HCT116 (cell line): ENCODE data around the gene WNK3. TPM values are rescaled to one million over a fixed set of nuclear protein-coding genes. Genes with fewer than 3 reads are reported as not detected.
A peak's percentile ranks its signal among the peaks of the same experiment; 100 is the strongest.

Source experiments
- ATAC-seq: fragments of 200-7000 bp; cut with Tn5 transposase; 2 replicates; pipeline ENCODE4 v1.9.1; 2020; ENCODE audit warnings: mild to moderate bottlenecking, moderate library complexity
- BruUV-seq: library from RNA; stranded (reverse); fragments of 400-500 nt; replicated peaks from 2 replicates; lab custom pipeline; 2021; lab: Mats Ljungman, UMichigan
- CTCF ChIA-PET: fragments of 300-600 bp; sonication (Branson Sonifier 250); formaldehyde crosslinking; loops from one replicate; lab custom pipeline; 2021; ENCODE audit warnings: antibody characterized with exemption; lab: Charles Lee
- POLR2A ChIA-PET: fragments of 300-600, 350-600 bp; sonication (Branson Sonifier 250); formaldehyde crosslinking; loops from one replicate; lab custom pipeline; 2021; ENCODE audit warnings: antibody characterized with exemption; lab: Charles Lee
- RAD21 ChIA-PET, 2 experiments: fragments of 300-600 bp; sonication (Branson Sonifier 250); formaldehyde crosslinking; loops; one replicate each; lab custom pipeline; 2023; ENCODE audit warnings: low total read pairs in 2 of 2; ENCODE audit not compliant: uncharacterized antibody in 2 of 2, unreplicated experiment in 2 of 2, low non-redundant PET in 1 of 2; lab: Charles Lee
- DNase-seq: peaks from one replicate; pipeline ENCODE4 v3.0.0-alpha.2; 2010; ENCODE audit warnings: low read depth, low spot score
- H2AFZ ChIP-seq: fragments of 200-600 bp; shearing (Covaris generic), sonication (generic); 2 replicates; pipeline ENCODE4 v1.6.1; 2017; ENCODE audit warnings: low read depth, mixed run types, mixed read lengths, antibody characterized with exemption, low read length; ENCODE audit not compliant: poor library complexity, severe bottlenecking
- H3K27ac ChIP-seq: 2 replicates; pipeline ENCODE4 v1.5.1; 2012; ENCODE audit warnings: low read depth, low read length
- H3K27me3 ChIP-seq: fragments of 200-600 bp; sonication (generic); 2 replicates; pipeline ENCODE4 v1.6.1; 2016; ENCODE audit warnings: mixed run types, low read length, mixed read lengths; ENCODE audit not compliant: insufficient read depth
- H3K36me3 ChIP-seq, 2 experiments: fragments of 200-500 bp in 1 of 2; fragments of 200-600 bp in 1 of 2; sonication (Bioruptor generic) in 1 of 2; sonication (generic) in 1 of 2; 2 replicates each; pipeline versions ENCODE4 v1.5.1 to v1.6.1; 2014 to 2016; ENCODE audit warnings: low read length in 2 of 2, inconsistent platforms in 1 of 2, mixed read lengths in 1 of 2, mixed run types in 1 of 2; ENCODE audit not compliant: insufficient read depth in 2 of 2, control insufficient read depth in 1 of 2
- H3K4me1 ChIP-seq, 2 experiments: fragments of 200-600 bp in 1 of 2; sonication (generic) in 1 of 2; 2 replicates each; pipeline versions ENCODE4 v1.5.1 to v1.6.1; 2012 to 2017; ENCODE audit warnings: low read length in 2 of 2, inconsistent platforms in 1 of 2, mild to moderate bottlenecking in 1 of 2, mixed read lengths in 1 of 2, mixed run types in 1 of 2, moderate library complexity in 1 of 2; ENCODE audit not compliant: insufficient read depth in 2 of 2, control insufficient read depth in 1 of 2
- H3K4me2 ChIP-seq: fragments of 200-600 bp; sonication (generic); 2 replicates; pipeline ENCODE4 v1.6.1; 2017; ENCODE audit warnings: mixed run types, low read length, mixed read lengths
- H3K4me3 ChIP-seq, 2 experiments: fragments of 200-600 bp in 1 of 2; sonication (generic) in 1 of 2; replicated peaks in 1 of 2; 2 replicates each; pipeline ENCODE4 v1.5.1; 2011 to 2016; ENCODE audit warnings: low read length in 2 of 2, control low read depth in 1 of 2, low read depth in 1 of 2, mild to moderate bottlenecking in 1 of 2, mixed read lengths in 1 of 2, mixed run types in 1 of 2
- H3K79me2 ChIP-seq: fragments of 200-600 bp; sonication (generic); 2 replicates; pipeline ENCODE4 v1.6.1; 2017; ENCODE audit warnings: mild to moderate bottlenecking, mixed run types, low read length, moderate library complexity, mixed read lengths; ENCODE audit not compliant: insufficient read depth
- H3K9ac ChIP-seq: fragments of 200-600 bp; sonication (generic); 2 replicates; pipeline ENCODE4 v1.6.1; 2016; ENCODE audit warnings: low read length, mixed read lengths
- H3K9me2 ChIP-seq: fragments of 200-600 bp; sonication (generic), shearing (Covaris generic); 2 replicates; pipeline ENCODE4 v1.6.1; 2017; ENCODE audit warnings: mixed run types, mild to moderate bottlenecking, moderate library complexity; ENCODE audit not compliant: insufficient read depth
- H3K9me3 ChIP-seq, 2 experiments: fragments of 200-500 bp in 1 of 2; fragments of 200-600 bp in 1 of 2; sonication (Bioruptor generic) in 1 of 2; sonication (generic) in 1 of 2; 2 replicates each; pipeline ENCODE4 v1.6.1; 2014 to 2017; ENCODE audit warnings: low read length in 2 of 2, mixed read lengths in 2 of 2, inconsistent platforms in 1 of 2, low read depth in 1 of 2, mild to moderate bottlenecking in 1 of 2, mixed run types in 1 of 2, moderate library complexity in 1 of 2; ENCODE audit not compliant: control insufficient read depth in 1 of 2, insufficient read depth in 1 of 2
- H4K20me1 ChIP-seq: fragments of 200-600 bp; sonication (generic), shearing (Covaris generic); 2 replicates; pipeline ENCODE4 v1.6.1; 2017; ENCODE audit warnings: mixed run types, mild to moderate bottlenecking, moderate library complexity; ENCODE audit not compliant: insufficient read depth
- CEBPB ChIP-seq: IDR thresholded peaks from 2 replicates; pipeline ENCODE4 v1.6.1; 2012; ENCODE audit warnings: low read depth
- ELF1 ChIP-seq: IDR thresholded peaks from 2 replicates; pipeline ENCODE4 v1.6.1; 2012; ENCODE audit warnings: low read depth, borderline replicate concordance
- FOSL1 ChIP-seq: IDR thresholded peaks from 2 replicates; pipeline ENCODE4 v1.6.1; 2012; ENCODE audit warnings: low read depth
- JUND ChIP-seq: IDR thresholded peaks from 2 replicates; pipeline ENCODE4 v1.6.1; 2012
- POLR2A ChIP-seq: IDR thresholded peaks from 2 replicates; pipeline ENCODE4 v1.7.0; 2011; ENCODE audit warnings: borderline replicate concordance; ENCODE audit not compliant: insufficient read depth, insufficient read length; ENCODE audit errors: extremely low read depth
- SP1 ChIP-seq: IDR thresholded peaks from 2 replicates; pipeline ENCODE4 v1.6.1; 2012; ENCODE audit warnings: low read depth
- TCF7L2 ChIP-seq: IDR thresholded peaks from 2 replicates; pipeline ENCODE4 v1.7.0; 2011; ENCODE audit warnings: borderline replicate concordance, inconsistent platforms; ENCODE audit not compliant: insufficient read depth, insufficient read length; ENCODE audit errors: extremely low read depth
- ZNF274 ChIP-seq: fragments of 200-500 bp; sonication (Bioruptor generic); IDR thresholded peaks from 2 replicates; pipeline ENCODE4 v1.6.1; 2014; ENCODE audit warnings: mild to moderate bottlenecking, low read depth, low read length, inconsistent platforms
- intact Hi-C: fragments of 100-400 bp; cut with micrococcal nuclease; formaldehyde crosslinking; loops from 2 replicates; pipeline ENCODE4 v1.10.0; 2022
- total RNA-seq: library from RNA; stranded (reverse); gene quantifications from one replicate; pipeline ENCODE4 v1.2.1, GENCODE V29; 2021; ENCODE audit not compliant: unreplicated experiment
- TF ChIP-seq, protein P1 (sequence below): IDR thresholded peaks from 2 replicates; pipeline ENCODE4 v1.6.1; 2011; ENCODE audit warnings: mild to moderate bottlenecking, low read length, moderate library complexity; ENCODE audit not compliant: insufficient replicate concordance; ENCODE audit errors: extremely low read depth
- TF ChIP-seq, protein P2 (sequence below): IDR thresholded peaks from 2 replicates; pipeline ENCODE4 v1.6.1; 2012

WNK3 gene
- total RNA-seq, 1 experiment from 2014 or later, result 0.05 TPM

DNA sequence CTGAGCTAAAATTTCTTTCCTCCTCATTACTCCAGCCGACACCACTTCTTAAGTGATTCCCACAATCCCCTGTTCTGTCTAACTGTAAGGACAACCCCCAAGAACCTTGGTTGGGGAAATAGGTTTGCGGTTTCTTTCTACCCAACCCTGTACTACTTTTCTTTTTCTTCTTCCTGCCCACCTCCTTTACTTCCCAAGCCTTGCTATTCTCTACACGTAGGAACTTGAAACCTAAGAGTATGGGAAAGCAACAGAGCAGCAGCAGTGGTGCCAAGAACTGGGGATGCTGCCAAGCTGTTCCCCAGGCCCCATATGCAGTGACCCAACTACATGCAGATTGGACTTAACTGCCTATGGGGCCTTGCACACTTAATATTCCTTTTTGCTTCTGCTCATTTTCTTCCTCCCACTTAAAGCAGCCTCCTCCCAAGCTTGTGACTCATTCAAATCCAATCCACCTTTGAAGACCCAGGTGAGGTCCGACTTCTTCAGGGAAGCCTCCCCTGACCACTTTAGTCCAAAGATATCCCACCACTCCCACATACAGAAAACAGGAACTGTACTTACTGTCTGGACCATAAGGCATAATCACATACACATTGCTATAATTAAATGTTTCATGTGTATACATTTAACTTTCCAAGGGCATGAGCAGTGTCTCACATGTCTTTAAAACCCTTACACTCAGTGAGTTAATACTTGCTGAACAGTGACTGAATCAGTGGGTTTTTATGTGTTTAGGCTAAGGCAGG lies 176.5 kb downstream of the WNK3 start:
- BruUV-seq, result no TSS peak
- intact Hi-C loops, result loop anchor here (5.0 to 10.0 kb wide), 2 partner anchors 139 to 263 kb away; partner anchors contain the start of genes PHF8 and TSR2
- ChIA-PET CTCF (no interaction called here), POLR2A (interaction anchor here (0.7 kb wide), 1 partner anchor 26 kb away, joined by 4 read pairs; no protein-coding TSS in a partner anchor), RAD21 (no interaction called here)
- H3K27me3 ChIP-seq, result no peaks in the 10 kb centered on the region
- no peaks in the 10 kb centered on the region for H3K36me3 ChIP-seq
- peaks cover 62% of the 10 kb centered on the region for H3K79me2 ChIP-seq
- peak overlapping the region; percentile 86 for H3K4me2 ChIP-seq
- H3K27ac ChIP-seq, result peak overlapping the region; percentile 94; the same call in 1 of the 2 replicates
- H3K9ac ChIP-seq, result peak overlapping the region; percentile 89
- peak overlapping the region; percentile 60 to 70 for H3K4me3 ChIP-seq
- no peak for TF ChIP-seq TCF7L2
- no peak for TF ChIP-seq FOSL1
- no peak for TF ChIP-seq ZNF274
- no peak for TF ChIP-seq CEBPB
- no peak for TF ChIP-seq JUND
- TF ChIP-seq ELF1, result no peak
- no peak for TF ChIP-seq POLR2A
- no peak for TF ChIP-seq SP1
- TF ChIP-seq, protein P1, sequence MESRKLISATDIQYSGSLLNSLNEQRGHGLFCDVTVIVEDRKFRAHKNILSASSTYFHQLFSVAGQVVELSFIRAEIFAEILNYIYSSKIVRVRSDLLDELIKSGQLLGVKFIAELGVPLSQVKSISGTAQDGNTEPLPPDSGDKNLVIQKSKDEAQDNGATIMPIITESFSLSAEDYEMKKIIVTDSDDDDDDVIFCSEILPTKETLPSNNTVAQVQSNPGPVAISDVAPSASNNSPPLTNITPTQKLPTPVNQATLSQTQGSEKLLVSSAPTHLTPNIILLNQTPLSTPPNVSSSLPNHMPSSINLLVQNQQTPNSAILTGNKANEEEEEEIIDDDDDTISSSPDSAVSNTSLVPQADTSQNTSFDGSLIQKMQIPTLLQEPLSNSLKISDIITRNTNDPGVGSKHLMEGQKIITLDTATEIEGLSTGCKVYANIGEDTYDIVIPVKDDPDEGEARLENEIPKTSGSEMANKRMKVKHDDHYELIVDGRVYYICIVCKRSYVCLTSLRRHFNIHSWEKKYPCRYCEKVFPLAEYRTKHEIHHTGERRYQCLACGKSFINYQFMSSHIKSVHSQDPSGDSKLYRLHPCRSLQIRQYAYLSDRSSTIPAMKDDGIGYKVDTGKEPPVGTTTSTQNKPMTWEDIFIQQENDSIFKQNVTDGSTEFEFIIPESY, result no peak
- TF ChIP-seq, protein P2, sequence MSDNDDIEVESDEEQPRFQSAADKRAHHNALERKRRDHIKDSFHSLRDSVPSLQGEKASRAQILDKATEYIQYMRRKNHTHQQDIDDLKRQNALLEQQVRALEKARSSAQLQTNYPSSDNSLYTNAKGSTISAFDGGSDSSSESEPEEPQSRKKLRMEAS, result no peak
- ATAC-seq (no peak), DNase-seq (no peak)
- no peaks in the 10 kb centered on the region for H3K9me2 ChIP-seq
- H2AFZ ChIP-seq, result no peak overlapping the region
- peaks cover 4 to 27% of the 10 kb centered on the region in 2 experiments; a peak in 3 of 4 replicates for H3K4me1 ChIP-seq
- H3K9me3 ChIP-seq, result no peaks in the 10 kb centered on the region
- no peaks in the 10 kb centered on the region for H4K20me1 ChIP-seq
